Measurements from ENCODE around the gene PPFIA4. TPM values are rescaled to one million over a fixed set of nuclear protein-coding genes. Genes with fewer than 3 reads are reported as not detected.

PPFIA4 gene
- total RNA-seq, 1 donor from 2014 or later = 1.2 TPM

- TF ChIP-seq CTCF (IDR thresholded peaks at IDR 0.05; ENCODE audit: unreplicated experiment) = no peak
Observed at GRCh38 chr1:202987255-202987654, 39.0 kb upstream of the PPFIA4 start.

GRCh38 chr1:202987922-202988583, 38.2 kb upstream of the PPFIA4 start:
- Mint-ChIP-seq H3K4me1 (ENCODE audit: low read depth) (peaks cover 2% of the 10 kb centered on the region), H3K9me3 (ENCODE audit: low read depth) (no peaks in the 10 kb centered on the region), H3K4me3 (ENCODE audit: low read depth) (no peak overlapping the region), H3K27ac (no peak overlapping the region), H3K27me3 (peaks cover 11% of the 10 kb centered on the region), H3K36me3 (ENCODE audit: insufficient read depth) (no peaks in the 10 kb centered on the region)
- no peak for DNase-seq (ENCODE audit: low spot score, unreplicated experiment)
- TF ChIP-seq CTCF (IDR thresholded peaks at IDR 0.05; ENCODE audit: unreplicated experiment) = no peak

More at GRCh38 chr1:202987255-202987654, 39.0 kb upstream of the PPFIA4 start:
- H3K4me1 Mint-ChIP-seq (ENCODE audit: low read depth) = peaks cover 2% of the 10 kb centered on the region
- peaks cover 11% of the 10 kb centered on the region for H3K27me3 Mint-ChIP-seq
- H3K36me3 Mint-ChIP-seq (ENCODE audit: insufficient read depth) = no peaks in the 10 kb centered on the region
- H3K9me3 Mint-ChIP-seq (ENCODE audit: low read depth) = no peaks in the 10 kb centered on the region
- H3K27ac Mint-ChIP-seq = no peak overlapping the region
- no peak overlapping the region for H3K4me3 Mint-ChIP-seq (ENCODE audit: low read depth)
- no peak for DNase-seq (ENCODE audit: low spot score, unreplicated experiment)

GRCh38 chr1:202989879-202990278, 36.4 kb upstream of the PPFIA4 start:
- TF ChIP-seq CTCF (IDR thresholded peaks at IDR 0.05; ENCODE audit: unreplicated experiment) = no peak
- no peaks in the 10 kb centered on the region for H3K36me3 Mint-ChIP-seq (ENCODE audit: insufficient read depth)
- H3K4me3 Mint-ChIP-seq (ENCODE audit: low read depth) = no peak overlapping the region
- H3K27me3 Mint-ChIP-seq = peaks cover 15% of the 10 kb centered on the region
- no peak for DNase-seq (ENCODE audit: low spot score, unreplicated experiment)
- H3K4me1 Mint-ChIP-seq (ENCODE audit: low read depth) = peaks cover 2% of the 10 kb centered on the region
- H3K9me3 Mint-ChIP-seq (ENCODE audit: low read depth) = no peaks in the 10 kb centered on the region
- no peak overlapping the region for H3K27ac Mint-ChIP-seq

- Mint-ChIP-seq H3K4me3 (ENCODE audit: low read depth) (no peak overlapping the region), H3K36me3 (ENCODE audit: insufficient read depth) (no peaks in the 10 kb centered on the region), H3K4me1 (ENCODE audit: low read depth) (peaks cover 2% of the 10 kb centered on the region), H3K9me3 (ENCODE audit: low read depth) (no peaks in the 10 kb centered on the region), H3K27me3 (peaks cover 27% of the 10 kb centered on the region), H3K27ac (no peak overlapping the region)
- no peak for DNase-seq (ENCODE audit: low spot score, unreplicated experiment)
- TF ChIP-seq CTCF (IDR thresholded peaks at IDR 0.05; ENCODE audit: unreplicated experiment) = no peak
Observed at GRCh38 chr1:202991112-202991511, 35.2 kb upstream of the PPFIA4 start.

GRCh38 chr1:202994756-202995155, 31.5 kb upstream of the PPFIA4 start:
- Mint-ChIP-seq H3K4me3 (ENCODE audit: low read depth) (no peak overlapping the region), H3K27me3 (peaks cover 45% of the 10 kb centered on the region), H3K9me3 (ENCODE audit: low read depth) (no peaks in the 10 kb centered on the region), H3K36me3 (ENCODE audit: insufficient read depth) (no peaks in the 10 kb centered on the region), H3K4me1 (ENCODE audit: low read depth) (no peaks in the 10 kb centered on the region), H3K27ac (no peak overlapping the region)
- no peak for TF ChIP-seq CTCF (IDR thresholded peaks at IDR 0.05; ENCODE audit: unreplicated experiment)
- no peak for DNase-seq (ENCODE audit: low spot score, unreplicated experiment)
